HG03139 (cell line): Measurements from ENCODE around the gene DPY19L3.
"Not testable (repeated sequence)": the region's sequence is repeated elsewhere in the genome, so short reads cannot be mapped to it uniquely, and the experiment has no call there.

Source experiments
- ATAC-seq: cut with Tn5 transposase; IDR thresholded peaks from one replicate; pipeline ENCODE4 v1.9.1; 2021; ENCODE audit not compliant: unreplicated experiment

Gene DPY19L3

DNA sequence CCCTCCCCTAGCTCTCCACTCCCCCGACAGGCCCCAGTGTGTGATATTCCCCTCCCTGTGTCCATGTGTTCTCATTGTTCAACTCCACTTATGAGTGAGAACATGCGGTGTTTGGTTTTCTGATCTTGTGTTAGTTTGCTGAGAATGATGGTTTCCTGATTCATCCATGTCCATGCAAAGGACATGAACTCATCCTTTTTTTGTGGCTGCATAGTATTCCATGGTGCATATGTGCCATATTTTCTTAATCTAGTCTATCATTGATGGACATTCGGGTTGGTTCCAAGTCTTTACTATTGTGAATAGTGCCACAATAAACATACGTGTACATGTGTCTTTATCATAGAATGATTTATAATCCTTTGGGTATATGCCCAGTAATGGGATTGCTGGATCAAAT, 106.9 kb downstream of the DPY19L3 start:
- ATAC-seq: not testable (repeated sequence)

DNA sequence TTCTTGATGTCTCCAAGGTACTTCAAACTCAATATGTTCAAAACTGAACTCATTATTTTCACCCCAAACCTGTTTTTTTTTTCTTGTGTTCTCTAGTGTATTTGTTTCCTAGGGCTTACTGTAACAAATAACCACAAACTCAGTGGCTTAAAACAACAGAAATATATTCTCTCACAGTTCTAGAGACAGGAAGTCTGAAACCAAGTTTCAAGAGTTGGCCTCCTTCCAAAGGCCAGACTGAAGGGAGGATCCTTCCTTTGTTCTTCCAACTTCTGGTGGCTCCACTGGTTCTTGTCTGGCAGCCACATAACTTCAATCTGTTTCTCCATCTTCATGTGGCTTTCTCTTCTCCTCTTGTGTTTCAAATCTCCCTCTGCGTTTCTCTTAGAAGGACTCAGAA, 113.5 kb downstream of the DPY19L3 start:
- ATAC-seq: no peak

DNA sequence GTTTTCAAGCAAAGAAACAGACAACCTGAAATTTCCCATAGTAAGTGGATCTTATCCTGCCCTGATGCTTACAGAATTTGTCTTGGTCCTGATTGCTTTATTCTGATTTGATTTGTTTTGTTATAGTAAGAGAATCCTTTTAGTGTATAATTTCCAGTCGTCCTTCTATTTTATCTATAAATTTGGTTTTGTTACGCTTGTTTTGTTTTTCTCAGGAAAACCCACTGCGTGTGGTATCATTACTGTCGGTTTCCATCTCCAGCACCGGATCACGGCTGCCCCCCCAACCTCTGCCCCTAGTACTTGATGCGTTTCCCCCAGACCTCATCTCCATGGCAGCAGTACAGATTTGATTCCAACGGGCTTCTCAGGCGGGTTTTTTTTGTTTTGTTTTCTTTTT, 117.4 kb downstream of the DPY19L3 start:
- no peak for ATAC-seq

DNA sequence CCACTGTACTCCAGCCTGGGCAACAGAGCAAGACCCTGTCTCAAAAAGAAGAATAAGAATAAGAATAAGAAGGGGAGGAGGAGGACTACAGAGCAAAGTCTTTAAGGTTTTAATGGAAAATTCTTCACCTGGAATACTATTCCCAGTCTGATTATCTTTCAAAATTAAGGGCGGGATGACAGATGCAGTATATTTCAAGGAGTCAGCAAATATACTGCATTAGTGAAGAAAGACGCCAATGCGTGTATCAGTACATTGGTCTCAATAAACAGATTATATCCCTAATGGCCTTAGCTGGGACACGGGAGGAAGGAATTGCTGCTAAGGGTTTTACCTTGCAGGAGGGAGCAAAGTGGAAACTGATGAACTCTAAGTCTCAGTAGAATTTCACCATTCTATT, 121.3 kb downstream of the DPY19L3 start:
- no peak for ATAC-seq

DNA sequence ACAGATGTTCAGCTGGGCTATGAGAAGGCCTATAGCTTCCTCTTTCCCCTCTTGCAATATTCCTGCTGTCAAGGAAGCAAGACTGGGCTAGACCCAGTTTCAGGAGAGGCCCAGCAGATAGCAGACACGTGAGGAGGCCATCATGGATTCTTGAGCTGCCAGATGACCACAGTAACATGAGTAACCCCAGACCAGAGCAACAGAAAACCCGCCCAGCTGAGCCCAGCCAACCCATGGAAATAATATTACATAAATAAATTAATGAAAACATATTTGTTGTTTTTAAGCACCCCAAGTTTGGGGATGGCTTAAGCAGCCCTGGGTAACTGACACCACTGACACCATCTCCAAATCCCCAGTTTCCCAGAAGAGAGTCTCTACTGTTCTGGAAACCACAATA, 125.2 kb downstream of the DPY19L3 start:
- no peak for ATAC-seq

DNA sequence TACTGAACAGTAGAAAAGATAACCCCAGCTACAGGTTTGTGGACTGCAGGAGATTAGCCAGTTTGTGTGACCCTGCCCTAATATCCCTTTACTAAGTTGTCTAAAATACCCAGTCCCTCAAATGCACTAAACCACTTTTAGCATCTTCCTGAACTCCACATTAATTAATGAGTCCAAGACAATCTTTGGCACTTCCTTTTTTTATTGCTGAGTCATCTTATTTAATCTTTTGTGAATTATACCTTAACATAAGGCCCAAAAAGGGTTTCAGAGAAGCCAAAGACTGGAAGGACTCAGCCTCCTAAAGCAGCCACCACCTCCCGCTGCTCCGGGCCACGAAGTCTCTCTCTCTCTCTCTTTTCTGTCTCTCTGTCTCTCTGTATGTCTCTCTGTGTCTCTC, 126.7 kb downstream of the DPY19L3 start:
- ATAC-seq: no peak
